Epithelial cell of alveolus of lung (primary cell): ENCODE measurements around the gene RND2. TPM values are rescaled to one million over a fixed set of nuclear protein-coding genes. Genes with fewer than 3 reads are reported as not detected.

Experiments used
- total RNA-seq: library from RNA; depleted of rRNA; stranded (reverse); fragments of >200 nt; gene quantifications from 2 replicates; pipeline ENCODE4 v1.2.1, GENCODE V29; 2015

Gene RND2
- total RNA-seq, result 0.65 and 0.80 TPM in 2 replicates

GRCh38 chr17:43024407-43025289 lies at the start of gene RND2:
Gene RND2, plus strand, starts transcription at chr17:43025231. Its CDS starts 117 bp downstream, at chr17:43025348.

GRCh38 chr17:42979511-42980273 lies 45.3 kb upstream of the RND2 start, which contains the start of gene PTGES3L:
Gene PTGES3L, minus strand, starts transcription at chr17:42980080. Its CDS starts 27 bp downstream, at chr17:42980053.

GRCh38 chr17:42980274-42980765 lies 44.7 kb upstream of the RND2 start, which contains the start of gene RUNDC1:
Gene RUNDC1, plus strand, starts transcription at chr17:42980565. Its CDS starts 12 bp downstream, at chr17:42980577.

GRCh38 chr17:42997984-42998938 lies 26.8 kb upstream of the RND2 start, which contains the start of gene RPL27:
Gene RPL27, plus strand, starts transcription at chr17:42998419. Its CDS starts 332 bp downstream, at chr17:42998751.

GRCh38 chr17:43006639-43007551 lies 18.1 kb upstream of the RND2 start, which contains the start of gene IFI35:
Gene IFI35, plus strand, starts transcription at chr17:43006784. Its CDS starts 164 bp downstream, at chr17:43006948.

GRCh38 chr17:43021741-43022512 lies 3.1 kb upstream of the RND2 start, which contains the start of gene VAT1:
Gene VAT1, minus strand, starts transcription at chr17:43022385. Its CDS starts 63 bp downstream, at chr17:43022322.

Other genes starting within 250 kb of the RND2 start
- gene WNK4, start 244.6 kb upstream of the RND2 start, total RNA-seq, result 0.32 and 0.39 TPM in 2 replicates
- 66.1 and 67.1 TPM in 2 replicates for gene COA3, start 226.5 kb upstream of the RND2 start, total RNA-seq
- not detected in 2 replicates for gene CNTD1, start 226.4 kb upstream of the RND2 start, total RNA-seq
- 69.4 and 110 TPM in 2 replicates for gene BECN1, start 200.9 kb upstream of the RND2 start, total RNA-seq
- gene PSME3, start 191.8 kb upstream of the RND2 start, total RNA-seq, result 57.6 and 88.3 TPM in 2 replicates
- gene AOC2, start 180.7 kb upstream of the RND2 start, total RNA-seq, result 0.26 and 0.72 TPM in 2 replicates
- gene AOC3, start 174.0 kb upstream of the RND2 start, total RNA-seq, result 0.13 and 1.5 TPM in 2 replicates
- not detected in 2 replicates for gene G6PC1, start 124.4 kb upstream of the RND2 start, total RNA-seq
- gene AARSD1, start 60.8 kb upstream of the RND2 start, total RNA-seq, result 22.0 and 28.8 TPM in 2 replicates
- gene PTGES3L, start 45.2 kb upstream of the RND2 start, total RNA-seq, result 0.52 TPM in 1 of 2 replicates, not detected in the other
- 7.9 and 9.5 TPM in 2 replicates for gene RUNDC1, start 44.7 kb upstream of the RND2 start, total RNA-seq
- 1,977 and 2,082 TPM in 2 replicates for gene RPL27, start 26.8 kb upstream of the RND2 start, total RNA-seq
- gene IFI35, start 18.4 kb upstream of the RND2 start, total RNA-seq, result 15.1 and 42.8 TPM in 2 replicates
- gene VAT1, start 2.8 kb upstream of the RND2 start, total RNA-seq, result 87.4 and 267 TPM in 2 replicates
- 8.0 and 12.9 TPM in 2 replicates for gene BRCA1, start 100.1 kb downstream of the RND2 start, total RNA-seq
- 58.8 and 106 TPM in 2 replicates for gene NBR1, start 146.0 kb downstream of the RND2 start, total RNA-seq
- 2.8 and 5.6 TPM in 2 replicates for gene TMEM106A, start 186.6 kb downstream of the RND2 start, total RNA-seq
- not detected in 2 replicates for gene CCDC200, start 203.4 kb downstream of the RND2 start, total RNA-seq
- not detected in 2 replicates for gene RNU2-1, start 208.7 kb downstream of the RND2 start, total RNA-seq